Panc1 (cell line): Measurements from ENCODE around the gene AGPAT4. TPM values are rescaled to one million over a fixed set of nuclear protein-coding genes. Genes with fewer than 3 reads are reported as not detected.

ENCODE experiments used
- ATAC-seq: fragments of 200-7000 bp; cut with Tn5 transposase; 2 replicates; pipeline ENCODE4 v1.9.1; 2020; ENCODE audit warnings: mild to moderate bottlenecking, moderate library complexity
- BruUV-seq: library from RNA; stranded (reverse); fragments of 400-500 nt; replicated peaks from 2 replicates; lab custom pipeline; 2021; lab: Mats Ljungman, UMichigan
- CTCF ChIA-PET: fragments of 300-600 bp; sonication (Branson Sonifier 250); formaldehyde crosslinking; loops from one replicate; lab custom pipeline; 2022; ENCODE audit warnings: antibody characterized with exemption; lab: Charles Lee
- POLR2A ChIA-PET: fragments of 300-600 bp; sonication (Branson Sonifier 250); formaldehyde crosslinking; loops from one replicate; lab custom pipeline; 2022; ENCODE audit warnings: antibody characterized with exemption; lab: Charles Lee
- DNase-seq: peaks from one replicate; pipeline ENCODE4 v3.0.0-alpha.2; 2010; ENCODE audit warnings: low read depth, low spot score
- H3K27ac ChIP-seq: 2 replicates; pipeline ENCODE4 v1.5.1; 2011; ENCODE audit warnings: mild to moderate bottlenecking, low read length, inconsistent platforms
- H3K27me3 ChIP-seq: fragments of 200-500 bp; sonication (Bioruptor generic); 2 replicates; pipeline ENCODE4 v1.6.0; 2014; ENCODE audit warnings: low read length, inconsistent platforms; ENCODE audit not compliant: control insufficient read depth, insufficient read depth
- H3K36me3 ChIP-seq: fragments of 200-500 bp; sonication (Bioruptor generic); 2 replicates; pipeline ENCODE4 v1.5.1; 2014; ENCODE audit warnings: inconsistent platforms, mild to moderate bottlenecking, low read length, moderate library complexity; ENCODE audit not compliant: control insufficient read depth, insufficient read depth
- H3K4me1 ChIP-seq: 2 replicates; pipeline ENCODE4 v1.5.1; 2011; ENCODE audit warnings: inconsistent platforms, mild to moderate bottlenecking, low read length, moderate library complexity; ENCODE audit not compliant: control insufficient read depth, insufficient read depth
- H3K4me3 ChIP-seq, 2 experiments: 2 replicates each; pipeline ENCODE4 v1.5.1; 2011 to 2012; ENCODE audit warnings: low read depth in 2 of 2, low read length in 2 of 2, mild to moderate bottlenecking in 2 of 2, inconsistent platforms in 1 of 2, moderate library complexity in 1 of 2
- H3K9me3 ChIP-seq: fragments of 200-500 bp; sonication (Bioruptor generic); 2 replicates; pipeline ENCODE4 v1.5.1; 2014; ENCODE audit warnings: low read depth, mild to moderate bottlenecking, inconsistent platforms, low read length, moderate library complexity; ENCODE audit not compliant: control insufficient read depth, insufficient read depth
- CTCF ChIP-seq: fragments of 450-650 bp; IDR thresholded peaks from 2 replicates; pipeline ENCODE4 v1.5.1; 2017; ENCODE audit warnings: mild to moderate bottlenecking
- POLR2AphosphoS5 ChIP-seq: IDR thresholded peaks from 2 replicates; pipeline ENCODE4 v1.6.1; 2012; ENCODE audit warnings: mild to moderate bottlenecking, low read depth, low read length, moderate library complexity
- SIN3A ChIP-seq: IDR thresholded peaks from 2 replicates; pipeline ENCODE4 v1.6.1; 2012; ENCODE audit warnings: low read depth, mild to moderate bottlenecking, low read length, moderate library complexity, borderline replicate concordance; ENCODE audit not compliant: insufficient read depth
- TCF7L2 ChIP-seq: IDR thresholded peaks from 2 replicates; pipeline ENCODE4 v1.6.1; 2011; ENCODE audit warnings: mild to moderate bottlenecking, low read depth, low read length, inconsistent platforms
- in situ Hi-C: cut with HindIII; loops from 2 replicates; pipeline ENCODE4 v1.10.0; 2016; ENCODE audit warnings: low sequenced_read_pairs, low pct_unique_long_range_greater_than_20kb
- intact Hi-C: fragments of 100-400 bp; cut with micrococcal nuclease; formaldehyde crosslinking; loops from one replicate; pipeline ENCODE4 v1.10.0; 2022; ENCODE audit not compliant: unreplicated experiment
- total RNA-seq: library from RNA; stranded (reverse); gene quantifications from one replicate; pipeline ENCODE4 v1.2.1, GENCODE V29; 2021; ENCODE audit not compliant: unreplicated experiment
- TF ChIP-seq, protein P1 (sequence below), 2 experiments: IDR thresholded peaks; 2 replicates each; pipeline ENCODE4 v1.6.1; 2011 to 2012; ENCODE audit warnings: low read depth in 2 of 2, control low read depth in 1 of 2, low read length in 1 of 2, mild to moderate bottlenecking in 1 of 2, moderate library complexity in 1 of 2; ENCODE audit not compliant: insufficient read depth in 1 of 2

Gene AGPAT4
- total RNA-seq, 1 experiment from 2014 or later, result 12.9 TPM

- H3K4me1 ChIP-seq, result no peaks in the 10 kb centered on the region
- H3K9me3 ChIP-seq, result no peaks in the 10 kb centered on the region
- ChIA-PET POLR2A (no interaction called here), CTCF (no interaction called here)
- H3K27me3 ChIP-seq, result no peaks in the 10 kb centered on the region
- H3K36me3 ChIP-seq, result no peaks in the 10 kb centered on the region
- ATAC-seq (peak; percentile 70; the same call in 1 of the 2 replicates), DNase-seq (peak; percentile 61)
- BruUV-seq, result no TSS peak
- no peak overlapping the region for H3K27ac ChIP-seq
- TF ChIP-seq SIN3A, result no peak
- no peak for TF ChIP-seq TCF7L2
- TF ChIP-seq, protein P1, sequence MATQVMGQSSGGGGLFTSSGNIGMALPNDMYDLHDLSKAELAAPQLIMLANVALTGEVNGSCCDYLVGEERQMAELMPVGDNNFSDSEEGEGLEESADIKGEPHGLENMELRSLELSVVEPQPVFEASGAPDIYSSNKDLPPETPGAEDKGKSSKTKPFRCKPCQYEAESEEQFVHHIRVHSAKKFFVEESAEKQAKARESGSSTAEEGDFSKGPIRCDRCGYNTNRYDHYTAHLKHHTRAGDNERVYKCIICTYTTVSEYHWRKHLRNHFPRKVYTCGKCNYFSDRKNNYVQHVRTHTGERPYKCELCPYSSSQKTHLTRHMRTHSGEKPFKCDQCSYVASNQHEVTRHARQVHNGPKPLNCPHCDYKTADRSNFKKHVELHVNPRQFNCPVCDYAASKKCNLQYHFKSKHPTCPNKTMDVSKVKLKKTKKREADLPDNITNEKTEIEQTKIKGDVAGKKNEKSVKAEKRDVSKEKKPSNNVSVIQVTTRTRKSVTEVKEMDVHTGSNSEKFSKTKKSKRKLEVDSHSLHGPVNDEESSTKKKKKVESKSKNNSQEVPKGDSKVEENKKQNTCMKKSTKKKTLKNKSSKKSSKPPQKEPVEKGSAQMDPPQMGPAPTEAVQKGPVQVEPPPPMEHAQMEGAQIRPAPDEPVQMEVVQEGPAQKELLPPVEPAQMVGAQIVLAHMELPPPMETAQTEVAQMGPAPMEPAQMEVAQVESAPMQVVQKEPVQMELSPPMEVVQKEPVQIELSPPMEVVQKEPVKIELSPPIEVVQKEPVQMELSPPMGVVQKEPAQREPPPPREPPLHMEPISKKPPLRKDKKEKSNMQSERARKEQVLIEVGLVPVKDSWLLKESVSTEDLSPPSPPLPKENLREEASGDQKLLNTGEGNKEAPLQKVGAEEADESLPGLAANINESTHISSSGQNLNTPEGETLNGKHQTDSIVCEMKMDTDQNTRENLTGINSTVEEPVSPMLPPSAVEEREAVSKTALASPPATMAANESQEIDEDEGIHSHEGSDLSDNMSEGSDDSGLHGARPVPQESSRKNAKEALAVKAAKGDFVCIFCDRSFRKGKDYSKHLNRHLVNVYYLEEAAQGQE (IDR thresholded peaks at IDR 0.05; ENCODE audit: insufficient read depth in 1 of 2, low read depth in 2 of 2, low read length in 1 of 2), result no peak
- TF ChIP-seq POLR2AphosphoS5, result no peak
- TF ChIP-seq CTCF, result no peak
- in situ Hi-C loops (no loop called here), intact Hi-C loops (no loop called here)
- no peak overlapping the region for H3K4me3 ChIP-seq
Measured at GRCh38 chr6:161128680-161129196, 145.1 kb downstream of the AGPAT4 start.

GRCh38 chr6:161128230-161128629, 145.6 kb downstream of the AGPAT4 start:
- no peaks in the 10 kb centered on the region for H3K4me1 ChIP-seq
- H3K27ac ChIP-seq, result no peak overlapping the region
- POLR2A ChIA-PET, result no interaction called here
- no peak overlapping the region for H3K4me3 ChIP-seq
- H3K36me3 ChIP-seq, result no peaks in the 10 kb centered on the region
- DNase-seq, result no peak
- peak; percentile 53; the same call in 1 of the 2 replicates for ATAC-seq
- intact Hi-C loops, result no loop called here
- 0 out of 2 replicates have a peak, but pooled peaks cover under 1% of the 10 kb centered on the region for H3K9me3 ChIP-seq
- CTCF ChIA-PET, result no interaction called here
- in situ Hi-C loops, result no loop called here
- no TSS peak for BruUV-seq
- TF ChIP-seq POLR2AphosphoS5, result no peak
- TF ChIP-seq, protein P1 (IDR thresholded peaks at IDR 0.05; ENCODE audit: insufficient read depth in 1 of 2, low read depth in 2 of 2, low read length in 1 of 2), result no peak
- no peak for TF ChIP-seq TCF7L2
- no peaks in the 10 kb centered on the region for H3K27me3 ChIP-seq
